Measurements from ENCODE around the gene TNFRSF13B. TPM values are rescaled to one million over a fixed set of nuclear protein-coding genes. Genes with fewer than 3 reads are reported as not detected.
A peak's percentile ranks its signal among the peaks of the same experiment; 100 is the strongest.
"Not testable (repeated sequence)": the region's sequence is repeated elsewhere in the genome, so short reads cannot be mapped to it uniquely, and the experiment has no call there.

The TNFRSF13B gene
- total and polyA plus RNA-seq, 2 donors (not counting 3 experiments of a cell fraction or from before 2014, with no cell fraction given): not detected

GRCh38 chr17:17011043-17011907, 39.4 kb upstream of the TNFRSF13B start:
- H2AFZ ChIP-seq (ENCODE audit: low read depth, low read length); H3K79me2 ChIP-seq (ENCODE audit: control insufficient read depth, insufficient read depth, low read length); POLR2A ChIA-PET; H3K9ac ChIP-seq (replicated peaks; ENCODE audit: extremely low read depth, insufficient read depth, low read length); intact Hi-C loops (cut with micrococcal nuclease); dilution Hi-C loops (cut with MboI; ENCODE audit: extremely low pct_ligation_motif_present, low sequenced_read_pairs); H3K9me1 ChIP-seq (replicated peaks; ENCODE audit: control insufficient read depth, extremely low read depth, insufficient read depth, low read length); H3K4me3 ChIP-seq (replicated peaks in 1 of 3; ENCODE audit: insufficient read depth in 1 of 3, low read depth in 1 of 3, low read length in 3 of 3); BruUV-seq (replicated peaks); DNase-seq (ENCODE audit: low read depth, low spot score); H3K27me3 ChIP-seq (ENCODE audit: control insufficient read depth in 2 of 2, insufficient read depth in 2 of 2, low read length in 2 of 2); H3K4me1 ChIP-seq (ENCODE audit: control insufficient read depth, extremely low read depth, insufficient read depth, low read length); H3K36me3 ChIP-seq (ENCODE audit: control insufficient read depth in 2 of 2, extremely low read depth in 1 of 2, insufficient read depth in 2 of 2, low read length in 2 of 2); H3K9me3 ChIP-seq (replicated peaks; ENCODE audit: control insufficient read depth, insufficient read depth, low read length); H4K20me1 ChIP-seq (replicated peaks; ENCODE audit: control insufficient read depth, extremely low read depth, insufficient read depth, low read length); CTCF ChIA-PET: not testable (repeated sequence)
- peak overlapping the region; percentile 24 for H3K27ac ChIP-seq (ENCODE audit: insufficient read depth, low read depth, low read length)
- peak; percentile 100 for FAIRE-seq
- H3K4me2 ChIP-seq (ENCODE audit: insufficient read depth, low read length): peak overlapping the region; percentile 21

GRCh38 chr17:17010545-17011034, 38.7 kb upstream of the TNFRSF13B start:
- H4K20me1 ChIP-seq (replicated peaks; ENCODE audit: control insufficient read depth, extremely low read depth, insufficient read depth, low read length); BruUV-seq (replicated peaks); H3K4me2 ChIP-seq (ENCODE audit: insufficient read depth, low read length); H3K9me3 ChIP-seq (replicated peaks; ENCODE audit: control insufficient read depth, insufficient read depth, low read length); H3K36me3 ChIP-seq (ENCODE audit: control insufficient read depth in 2 of 2, extremely low read depth in 1 of 2, insufficient read depth in 2 of 2, low read length in 2 of 2); H3K79me2 ChIP-seq (ENCODE audit: control insufficient read depth, insufficient read depth, low read length); H3K4me3 ChIP-seq (replicated peaks in 1 of 3; ENCODE audit: insufficient read depth in 1 of 3, low read depth in 1 of 3, low read length in 3 of 3); DNase-seq (ENCODE audit: low read depth, low spot score); H3K9me1 ChIP-seq (replicated peaks; ENCODE audit: control insufficient read depth, extremely low read depth, insufficient read depth, low read length); H3K4me1 ChIP-seq (ENCODE audit: control insufficient read depth, extremely low read depth, insufficient read depth, low read length); POLR2A ChIA-PET; dilution Hi-C loops (cut with MboI; ENCODE audit: extremely low pct_ligation_motif_present, low sequenced_read_pairs); H3K9ac ChIP-seq (replicated peaks; ENCODE audit: extremely low read depth, insufficient read depth, low read length); H3K27me3 ChIP-seq (ENCODE audit: control insufficient read depth in 2 of 2, insufficient read depth in 2 of 2, low read length in 2 of 2); intact Hi-C loops (cut with micrococcal nuclease); CTCF ChIA-PET; FAIRE-seq; H2AFZ ChIP-seq (ENCODE audit: low read depth, low read length): not testable (repeated sequence)
- H3K27ac ChIP-seq (ENCODE audit: insufficient read depth, low read depth, low read length): peak overlapping the region; percentile 24

GRCh38 chr17:17009972-17010371, 38.1 kb upstream of the TNFRSF13B start:
- H3K79me2 ChIP-seq (ENCODE audit: control insufficient read depth, insufficient read depth, low read length); dilution Hi-C loops (cut with MboI; ENCODE audit: extremely low pct_ligation_motif_present, low sequenced_read_pairs); FAIRE-seq; H3K9ac ChIP-seq (replicated peaks; ENCODE audit: extremely low read depth, insufficient read depth, low read length); H3K9me3 ChIP-seq (replicated peaks; ENCODE audit: control insufficient read depth, insufficient read depth, low read length); H3K4me2 ChIP-seq (ENCODE audit: insufficient read depth, low read length); BruUV-seq (replicated peaks); H3K36me3 ChIP-seq (ENCODE audit: control insufficient read depth in 2 of 2, extremely low read depth in 1 of 2, insufficient read depth in 2 of 2, low read length in 2 of 2); POLR2A ChIA-PET; H4K20me1 ChIP-seq (replicated peaks; ENCODE audit: control insufficient read depth, extremely low read depth, insufficient read depth, low read length); H3K4me3 ChIP-seq (replicated peaks in 1 of 3; ENCODE audit: insufficient read depth in 1 of 3, low read depth in 1 of 3, low read length in 3 of 3); DNase-seq (ENCODE audit: low read depth, low spot score); H3K27ac ChIP-seq (ENCODE audit: insufficient read depth, low read depth, low read length); H3K9me1 ChIP-seq (replicated peaks; ENCODE audit: control insufficient read depth, extremely low read depth, insufficient read depth, low read length); H2AFZ ChIP-seq (ENCODE audit: low read depth, low read length); H3K27me3 ChIP-seq (ENCODE audit: control insufficient read depth in 2 of 2, insufficient read depth in 2 of 2, low read length in 2 of 2); H3K4me1 ChIP-seq (ENCODE audit: control insufficient read depth, extremely low read depth, insufficient read depth, low read length): not testable (repeated sequence)
- intact Hi-C loops (cut with micrococcal nuclease): loop anchor here (10.0 kb wide), 3 partner anchors 55 to 305 kb away; partner anchors contain the start of gene FLCN
- CTCF ChIA-PET: interaction anchor here (0.7 kb wide), 1 partner anchor 28 kb away, joined by 3 read pairs; no protein-coding TSS in a partner anchor

GRCh38 chr17:17008621-17009397, 36.9 kb upstream of the TNFRSF13B start:
- POLR2A ChIA-PET; H3K27ac ChIP-seq (ENCODE audit: insufficient read depth, low read depth, low read length): not testable (repeated sequence)

More at GRCh38 chr17:17008621-17009397, 36.9 kb upstream of the TNFRSF13B start:
- CTCF ChIA-PET; H3K79me2 ChIP-seq (ENCODE audit: control insufficient read depth, insufficient read depth, low read length); BruUV-seq (replicated peaks); H3K9me3 ChIP-seq (replicated peaks; ENCODE audit: control insufficient read depth, insufficient read depth, low read length); H3K9me1 ChIP-seq (replicated peaks; ENCODE audit: control insufficient read depth, extremely low read depth, insufficient read depth, low read length); H3K4me3 ChIP-seq (replicated peaks in 1 of 3; ENCODE audit: insufficient read depth in 1 of 3, low read depth in 1 of 3, low read length in 3 of 3); dilution Hi-C loops (cut with MboI; ENCODE audit: extremely low pct_ligation_motif_present, low sequenced_read_pairs); H2AFZ ChIP-seq (ENCODE audit: low read depth, low read length); H3K4me2 ChIP-seq (ENCODE audit: insufficient read depth, low read length); H3K9ac ChIP-seq (replicated peaks; ENCODE audit: extremely low read depth, insufficient read depth, low read length); DNase-seq (ENCODE audit: low read depth, low spot score); H3K36me3 ChIP-seq (ENCODE audit: control insufficient read depth in 2 of 2, extremely low read depth in 1 of 2, insufficient read depth in 2 of 2, low read length in 2 of 2); H3K4me1 ChIP-seq (ENCODE audit: control insufficient read depth, extremely low read depth, insufficient read depth, low read length); H3K27me3 ChIP-seq (ENCODE audit: control insufficient read depth in 2 of 2, insufficient read depth in 2 of 2, low read length in 2 of 2); H4K20me1 ChIP-seq (replicated peaks; ENCODE audit: control insufficient read depth, extremely low read depth, insufficient read depth, low read length): not testable (repeated sequence)
- peak; percentile 26 for FAIRE-seq
- intact Hi-C loops (cut with micrococcal nuclease): loop anchor here (10.0 kb wide), 3 partner anchors 56 to 306 kb away; partner anchors contain the start of gene FLCN
